ENCODE measurements around the gene CCDC97. TPM values are rescaled to one million over a fixed set of nuclear protein-coding genes. Genes with fewer than 3 reads are reported as not detected.
A peak's percentile ranks its signal among the peaks of the same experiment; 100 is the strongest.

The CCDC97 gene
- total RNA-seq, 2 donors from 2014 or later: 52.5 to 56.2 TPM

- ATAC-seq: no peak
- peak overlapping the region; percentile 97 to 98 for H3K27ac Mint-ChIP-seq
- H3K9me3 Mint-ChIP-seq: no peaks in the 10 kb centered on the region
- peak overlapping the region; percentile 85 for H3K4me3 Mint-ChIP-seq
- H3K4me1 Mint-ChIP-seq (ENCODE audit: low read depth in 2 of 2): peaks cover 75 to 88% of the 10 kb centered on the region in 2 donors
- H3K27me3 Mint-ChIP-seq: no peaks in the 10 kb centered on the region
- DNase-seq (ENCODE audit: low spot score): peak; percentile 15
- H3K36me3 Mint-ChIP-seq: peaks cover 29% of the 10 kb centered on the region
These were observed 5.1 kb upstream of the CCDC97 start for GRCh38 chr19:41304706-41305483.

DNA sequence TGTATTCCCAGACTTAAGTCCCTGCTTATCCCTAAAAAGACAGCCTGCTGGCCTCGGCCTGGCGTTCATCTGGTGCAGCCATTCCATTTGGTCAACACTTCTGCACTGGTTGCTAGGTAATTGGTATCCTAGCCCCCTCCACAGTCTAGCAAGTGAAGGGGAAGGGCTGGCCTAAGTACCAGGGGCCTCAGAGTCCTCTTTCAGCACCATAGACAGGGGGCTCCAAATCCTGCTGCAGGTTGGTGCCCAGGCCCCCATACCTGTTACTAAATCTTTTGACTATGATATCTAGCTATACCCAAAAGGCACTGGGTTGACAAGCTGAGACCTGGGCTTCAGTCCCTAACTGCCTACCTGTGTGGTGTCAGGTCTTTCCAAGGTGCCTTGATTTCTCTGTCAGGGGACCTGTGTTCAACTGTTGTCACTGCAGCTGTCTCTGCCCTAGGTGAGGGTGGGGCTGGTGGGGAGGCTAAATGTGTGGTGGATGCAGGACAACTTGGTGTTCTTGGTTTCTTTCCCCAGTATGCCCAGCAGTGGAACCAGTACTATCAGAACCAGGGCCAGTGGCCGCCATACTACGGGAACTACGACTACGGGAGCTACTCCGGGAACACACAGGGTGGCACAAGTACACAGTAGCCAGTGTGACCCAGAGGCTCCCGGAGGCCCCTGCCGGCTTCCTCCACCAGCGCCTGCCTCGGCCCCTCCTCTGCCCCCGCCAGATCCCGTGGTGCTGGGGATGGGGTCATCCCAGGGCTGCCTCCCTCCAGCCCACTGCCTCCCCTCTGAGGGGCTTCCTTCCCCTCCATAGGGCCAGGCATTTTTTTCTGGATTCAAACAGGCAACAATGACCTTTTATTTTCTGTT, 3.8 kb upstream of the CCDC97 start:
- peak overlapping the region; percentile 100 for H3K4me3 Mint-ChIP-seq
- H3K27me3 Mint-ChIP-seq: no peaks in the 10 kb centered on the region
- DNase-seq (ENCODE audit: low spot score) (no peak), ATAC-seq (no peak)
- H3K4me1 Mint-ChIP-seq (ENCODE audit: low read depth in 2 of 2): peaks cover 70 to 87% of the 10 kb centered on the region in 2 donors
- H3K27ac Mint-ChIP-seq: peak overlapping the region; percentile 87 to 98
- peaks cover 36% of the 10 kb centered on the region for H3K36me3 Mint-ChIP-seq
- no peaks in the 10 kb centered on the region for H3K9me3 Mint-ChIP-seq

- ATAC-seq: peak in 1 of 2 donors; percentile 9
- no peaks in the 10 kb centered on the region for H3K9me3 Mint-ChIP-seq
- peak overlapping the region; percentile 100 for H3K4me3 Mint-ChIP-seq
These were observed 2.7 kb upstream of the CCDC97 start for GRCh38 chr19:41307090-41307875.

DNA sequence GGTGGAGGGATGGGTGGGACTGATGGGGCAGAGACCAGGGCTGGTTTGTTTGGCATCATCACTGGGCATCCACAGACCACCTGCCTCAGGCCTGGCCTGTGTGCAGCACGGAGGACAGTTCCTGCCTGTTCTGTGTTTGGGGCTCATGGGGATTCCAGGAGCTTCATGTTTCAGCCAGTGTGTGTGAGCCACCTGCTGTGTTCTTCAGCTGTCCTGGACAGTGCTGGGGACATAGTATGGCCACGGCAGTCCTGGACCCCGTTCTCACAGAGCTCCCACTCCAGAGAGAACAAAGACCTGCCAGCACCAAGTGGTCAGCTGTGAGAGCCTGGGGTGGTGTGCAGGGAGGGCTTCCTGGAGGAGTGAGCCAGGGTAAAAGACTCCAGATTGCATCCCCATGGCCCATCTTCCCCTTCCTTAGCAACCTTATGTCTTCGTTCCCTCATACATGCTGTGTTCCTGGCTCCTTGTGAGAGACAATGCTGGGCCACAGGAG, 2.0 kb upstream of the CCDC97 start:
- peak overlapping the region; percentile 100 for H3K4me3 Mint-ChIP-seq
- peaks cover 22% of the 10 kb centered on the region for H3K36me3 Mint-ChIP-seq
- H3K27ac Mint-ChIP-seq: peak overlapping the region; percentile 87 to 98
- DNase-seq (ENCODE audit: low spot score): peak; percentile 54
- peak in 1 of 2 donors; percentile 3 for ATAC-seq
- H3K27me3 Mint-ChIP-seq: no peaks in the 10 kb centered on the region
- no peaks in the 10 kb centered on the region for H3K9me3 Mint-ChIP-seq
- H3K4me1 Mint-ChIP-seq (ENCODE audit: low read depth in 2 of 2): peaks cover 68 to 85% of the 10 kb centered on the region in 2 donors

More at GRCh38 chr19:41307090-41307875, 2.7 kb upstream of the CCDC97 start:
- H3K4me1 Mint-ChIP-seq (ENCODE audit: low read depth in 2 of 2): peaks cover 69 to 85% of the 10 kb centered on the region in 2 donors
- H3K36me3 Mint-ChIP-seq: peaks cover 27% of the 10 kb centered on the region
- no peaks in the 10 kb centered on the region for H3K27me3 Mint-ChIP-seq
- DNase-seq (ENCODE audit: low spot score): peak; percentile 57
- peak overlapping the region; percentile 87 to 98 for H3K27ac Mint-ChIP-seq

- H3K4me3 Mint-ChIP-seq: peak overlapping the region; percentile 100
- DNase-seq (ENCODE audit: low spot score) (peak; percentile 90), ATAC-seq (peak; percentile 63 to 74)
- peak overlapping the region; percentile 87 to 98 for H3K27ac Mint-ChIP-seq
- H3K36me3 Mint-ChIP-seq: peaks cover 28% of the 10 kb centered on the region
- H3K4me1 Mint-ChIP-seq (ENCODE audit: low read depth in 2 of 2): peaks cover 70 to 86% of the 10 kb centered on the region in 2 donors
- no peaks in the 10 kb centered on the region for H3K27me3 Mint-ChIP-seq
- no peaks in the 10 kb centered on the region for H3K9me3 Mint-ChIP-seq
These were observed 1.4 kb upstream of the CCDC97 start for GRCh38 chr19:41308450-41309179.

GRCh38 chr19:41309180-41310032, 566 bp upstream of the CCDC97 start:
- Mint-ChIP-seq H3K4me3 (peak overlapping the region; percentile 100), H3K4me1 (ENCODE audit: low read depth in 2 of 2) (peaks cover 63 to 81% of the 10 kb centered on the region in 2 donors), H3K27me3 (no peaks in the 10 kb centered on the region), H3K36me3 (peaks cover 25% of the 10 kb centered on the region), H3K9me3 (no peaks in the 10 kb centered on the region), H3K27ac (peak overlapping the region; percentile 87 to 98)
- peak; percentile 53 for DNase-seq (ENCODE audit: low spot score)
- no peak for ATAC-seq

GRCh38 chr19:41311072-41311471, 1.1 kb downstream of the CCDC97 start:
- H3K4me3 Mint-ChIP-seq: peak overlapping the region; percentile 100
- peaks cover 55 to 73% of the 10 kb centered on the region in 2 donors for H3K4me1 Mint-ChIP-seq (ENCODE audit: low read depth in 2 of 2)
- DNase-seq (ENCODE audit: low spot score) (no peak), ATAC-seq (no peak)
- H3K36me3 Mint-ChIP-seq: peaks cover 25% of the 10 kb centered on the region
- peak overlapping the region; percentile 87 to 98 for H3K27ac Mint-ChIP-seq
- H3K9me3 Mint-ChIP-seq: no peaks in the 10 kb centered on the region
- H3K27me3 Mint-ChIP-seq: no peaks in the 10 kb centered on the region

DNA sequence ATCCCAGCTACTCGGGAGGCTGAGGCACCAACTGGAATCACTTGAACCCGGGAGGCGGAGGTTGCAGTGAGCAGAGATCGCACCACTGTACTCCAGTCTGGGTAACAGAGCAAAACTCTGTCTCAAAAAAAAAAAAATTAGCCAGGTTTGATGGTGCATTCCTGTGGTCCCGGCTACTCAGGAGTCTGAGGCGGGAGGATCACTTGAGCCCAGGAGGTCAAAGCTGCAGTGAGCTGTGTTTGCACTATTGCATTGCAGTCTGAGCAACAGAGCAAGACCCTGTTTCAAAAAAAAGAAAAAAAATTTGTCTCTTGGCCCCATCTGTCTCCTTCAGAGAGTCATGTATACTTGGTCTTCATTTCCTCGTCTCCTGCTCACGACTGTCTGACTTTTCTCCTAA, 1.6 kb downstream of the CCDC97 start:
- H3K4me1 Mint-ChIP-seq (ENCODE audit: low read depth in 2 of 2): peaks cover 57 to 71% of the 10 kb centered on the region in 2 donors
- ATAC-seq: no peak

DNA sequence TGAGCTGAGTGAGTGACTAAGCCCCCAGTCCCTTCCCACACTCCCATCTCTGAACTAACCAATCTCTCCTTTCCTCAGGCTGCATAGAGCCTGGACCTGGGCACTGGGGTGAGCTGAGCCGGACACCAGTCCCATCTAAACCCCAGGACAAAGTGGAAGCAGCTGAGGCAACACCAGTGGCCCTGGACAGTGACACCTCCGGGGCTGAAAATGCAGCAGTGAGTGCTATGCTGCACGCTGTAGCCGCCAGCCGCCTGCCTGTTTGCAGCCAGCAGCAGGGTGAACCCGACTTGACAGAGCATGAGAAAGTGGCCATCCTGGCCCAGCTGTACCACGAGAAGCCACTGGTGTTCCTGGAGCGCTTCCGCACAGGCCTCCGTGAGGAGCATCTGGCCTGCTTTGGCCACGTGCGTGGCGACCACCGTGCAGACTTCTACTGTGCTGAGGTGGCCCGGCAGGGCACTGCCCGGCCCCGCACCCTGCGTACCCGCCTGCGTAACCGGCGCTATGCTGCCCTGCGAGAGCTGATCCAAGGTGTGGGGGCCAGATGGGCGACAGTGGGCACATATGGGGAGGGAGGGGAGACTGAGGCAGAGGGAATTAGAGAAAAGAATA, 6.4 kb downstream of the CCDC97 start:
- Mint-ChIP-seq H3K27me3 (no peaks in the 10 kb centered on the region), H3K4me3 (no peak overlapping the region), H3K27ac (peak overlapping the region; percentile 1 to 30), H3K4me1 (ENCODE audit: low read depth in 2 of 2) (peaks cover 40 to 43% of the 10 kb centered on the region in 2 donors), H3K9me3 (no peaks in the 10 kb centered on the region), H3K36me3 (peaks cover 25% of the 10 kb centered on the region)
- DNase-seq (ENCODE audit: low spot score): no peak
- ATAC-seq: no peak

More for the DNA sequence above, 1.6 kb downstream of the CCDC97 start:
- Mint-ChIP-seq H3K4me3 (peak overlapping the region; percentile 100), H3K36me3 (peaks cover 24% of the 10 kb centered on the region), H3K27me3 (no peaks in the 10 kb centered on the region), H3K9me3 (no peaks in the 10 kb centered on the region), H3K27ac (peak overlapping the region; percentile 87 to 98)
- DNase-seq (ENCODE audit: low spot score): no peak

GRCh38 chr19:41318696-41319499, 8.9 kb downstream of the CCDC97 start:
- peaks cover 31 to 46% of the 10 kb centered on the region in 2 donors for H3K4me1 Mint-ChIP-seq (ENCODE audit: low read depth in 2 of 2)
- H3K9me3 Mint-ChIP-seq: no peaks in the 10 kb centered on the region
- H3K36me3 Mint-ChIP-seq: peaks cover 17% of the 10 kb centered on the region
- no peaks in the 10 kb centered on the region for H3K27me3 Mint-ChIP-seq
- no peak overlapping the region for H3K27ac Mint-ChIP-seq
- no peak overlapping the region for H3K4me3 Mint-ChIP-seq
- DNase-seq (ENCODE audit: low spot score) (no peak), ATAC-seq (no peak)

GRCh38 chr19:41319500-41320184, 9.7 kb downstream of the CCDC97 start:
- ATAC-seq: no peak
- Mint-ChIP-seq H3K36me3 (peaks cover 19% of the 10 kb centered on the region), H3K27me3 (no peaks in the 10 kb centered on the region), H3K4me3 (no peak overlapping the region), H3K9me3 (no peaks in the 10 kb centered on the region), H3K4me1 (ENCODE audit: low read depth in 2 of 2) (peaks cover 38 to 53% of the 10 kb centered on the region in 2 donors), H3K27ac (no peak overlapping the region)
- no peak for DNase-seq (ENCODE audit: low spot score)
